SU-DHL-6 (cell line): ENCODE measurements around the gene DCLK1.
"Not testable (repeated sequence)": the region's sequence is repeated elsewhere in the genome, so short reads cannot be mapped to it uniquely, and the experiment has no call there.

Experiments
- H2AFZ ChIP-seq: fragments of 200-600 bp; sonication (generic); 2 replicates; pipeline ENCODE4 v1.6.1; 2014; ENCODE audit warnings: low read depth, mild to moderate bottlenecking, moderate library complexity, mixed read lengths, antibody characterized with exemption, low read length; ENCODE audit not compliant: severe bottlenecking
- H3F3A ChIP-seq: fragments of 200-600 bp; shearing (Covaris generic); 2 replicates; pipeline ENCODE4 v1.6.0; 2016; ENCODE audit warnings: antibody characterized with exemption, mild to moderate bottlenecking; ENCODE audit not compliant: insufficient read depth
- H3K27ac ChIP-seq: fragments of 200-600 bp; sonication (generic); 2 replicates; pipeline ENCODE4 v1.5.1; 2016; ENCODE audit warnings: low read depth, mild to moderate bottlenecking, low read length, moderate library complexity, mixed read lengths
- H3K27me3 ChIP-seq: fragments of 200-600 bp; sonication (generic), shearing (Covaris generic); 2 replicates; pipeline ENCODE4 v1.6.0; 2014; ENCODE audit warnings: mild to moderate bottlenecking, low read length
- H3K36me3 ChIP-seq: fragments of 200-600 bp; sonication (generic); 2 replicates; pipeline ENCODE4 v1.6.1; 2014; ENCODE audit warnings: mild to moderate bottlenecking, low read length, mixed read lengths
- H3K4me2 ChIP-seq: fragments of 300-600, 200-600 bp; shearing (Covaris generic), sonication (generic); 2 replicates; pipeline ENCODE4 v1.6.0; 2014; ENCODE audit warnings: low read length, low read depth, mild to moderate bottlenecking; ENCODE audit not compliant: poor library complexity, severe bottlenecking
- H3K4me3 ChIP-seq: fragments of 200-600 bp; sonication (generic); 2 replicates; pipeline ENCODE4 v1.5.1; 2014; ENCODE audit warnings: antibody characterized with exemption, low read length, mild to moderate bottlenecking, mixed read lengths; ENCODE audit not compliant: insufficient read depth, poor library complexity, severe bottlenecking
- H3K79me2 ChIP-seq: fragments of 200-600 bp; sonication (generic); 2 replicates; pipeline ENCODE4 v1.6.1; 2014; ENCODE audit warnings: mild to moderate bottlenecking, low read length, moderate library complexity; ENCODE audit not compliant: insufficient read depth
- H3K9ac ChIP-seq: fragments of 200-600 bp; sonication (generic); 2 replicates; pipeline ENCODE4 v1.7.0; 2014; ENCODE audit warnings: mild to moderate bottlenecking, low read length
- H3K9me2 ChIP-seq: fragments of 200-600 bp; sonication (generic); replicated peaks from 2 replicates; pipeline ENCODE4 v1.6.1; 2014; ENCODE audit warnings: low read length; ENCODE audit not compliant: insufficient read depth
- H3K9me3 ChIP-seq: fragments of 200-600 bp; sonication (generic); 2 replicates; pipeline ENCODE4 v1.6.1; 2014; ENCODE audit warnings: low read length, mixed read lengths; ENCODE audit not compliant: insufficient read depth
- H4K20me1 ChIP-seq: fragments of 200-600 bp; sonication (generic); 2 replicates; pipeline ENCODE4 v1.6.1; 2014; ENCODE audit warnings: low read depth, mild to moderate bottlenecking, antibody characterized with exemption, low read length, moderate library complexity, mixed read lengths
- CTCF ChIP-seq: fragments of 200-600 bp; sonication (generic); IDR thresholded peaks from one replicate; pipeline ENCODE4 v1.5.1; 2017; ENCODE audit warnings: antibody characterized with exemption, mild to moderate bottlenecking, low read length, moderate library complexity; ENCODE audit not compliant: insufficient read depth, poor library complexity, severe bottlenecking
- EZH2phosphoT487 ChIP-seq: fragments of 200-600 bp; sonication (generic), shearing (Covaris generic); conservative IDR thresholded peaks from 2 replicates; pipeline ENCODE4 v1.6.1; 2018; ENCODE audit warnings: mild to moderate bottlenecking, antibody characterized with exemption, low read length, moderate library complexity, mixed read lengths

DCLK1 gene

GRCh38 chr13:35978607-35979316 lies 152.4 kb downstream of the DCLK1 start:
- Histone ChIP-seq H3K27ac (no peak overlapping the region), H3K27me3 (no peaks in the 10 kb centered on the region), H3K4me2 (no peak overlapping the region), H3F3A (no peaks in the 10 kb centered on the region), H3K36me3 (no peaks in the 10 kb centered on the region), H3K4me3 (no peak overlapping the region), H3K79me2 (no peaks in the 10 kb centered on the region), H3K9ac (no peak overlapping the region), H4K20me1 (no peaks in the 10 kb centered on the region), H3K9me2 (no peaks in the 10 kb centered on the region), H3K9me3 (no peaks in the 10 kb centered on the region), H2AFZ (no peak overlapping the region)
- no peak for TF ChIP-seq EZH2phosphoT487
- peak; percentile 32 for TF ChIP-seq CTCF

GRCh38 chr13:35977060-35977459 lies 154.1 kb downstream of the DCLK1 start:
- Histone ChIP-seq H3K36me3 (no peaks in the 10 kb centered on the region), H3K27me3 (no peaks in the 10 kb centered on the region), H3K79me2 (no peaks in the 10 kb centered on the region), H3K4me2 (no peak overlapping the region), H4K20me1 (no peaks in the 10 kb centered on the region), H3K9ac (no peak overlapping the region), H2AFZ (no peak overlapping the region), H3K9me2 (no peaks in the 10 kb centered on the region), H3K27ac (no peak overlapping the region), H3K4me3 (no peak overlapping the region), H3K9me3 (no peaks in the 10 kb centered on the region), H3F3A (no peaks in the 10 kb centered on the region)
- TF ChIP-seq CTCF (no peak), EZH2phosphoT487 (no peak)

GRCh38 chr13:35976126-35976525 lies 155.1 kb downstream of the DCLK1 start:
- H3K9ac ChIP-seq = no peak overlapping the region
- TF ChIP-seq CTCF (no peak), EZH2phosphoT487 (no peak)
- H3K79me2 ChIP-seq = no peaks in the 10 kb centered on the region
- no peaks in the 10 kb centered on the region for H3K36me3 ChIP-seq
- H3K27ac ChIP-seq = no peak overlapping the region
- no peak overlapping the region for H3K4me3 ChIP-seq
- no peaks in the 10 kb centered on the region for H3K9me2 ChIP-seq
- H4K20me1 ChIP-seq = no peaks in the 10 kb centered on the region
- no peak overlapping the region for H2AFZ ChIP-seq
- H3F3A ChIP-seq = no peaks in the 10 kb centered on the region
- no peaks in the 10 kb centered on the region for H3K9me3 ChIP-seq
- H3K27me3 ChIP-seq = no peaks in the 10 kb centered on the region
- H3K4me2 ChIP-seq = no peak overlapping the region

- not testable (repeated sequence) for H3K4me2 ChIP-seq, H3K27ac ChIP-seq, H3K9me3 ChIP-seq, H2AFZ ChIP-seq, H3K79me2 ChIP-seq, H3F3A ChIP-seq, H3K4me3 ChIP-seq, H3K9ac ChIP-seq, H4K20me1 ChIP-seq, H3K36me3 ChIP-seq, H3K27me3 ChIP-seq, H3K9me2 ChIP-seq
Measured at GRCh38 chr13:35966951-35967350, 164.2 kb downstream of the DCLK1 start.
